WERI-Rb-1 (cell line): ENCODE measurements around the gene DALRD3.

ENCODE experiments used
- DNase-seq: peaks from one replicate; pipeline ENCODE4 v3.0.0-alpha.2; 2020
- H3K27ac ChIP-seq: fragments of 250-450 bp; sonication (Bioruptor Pico); 2 replicates; pipeline ENCODE4 v1.5.1; 2020; ENCODE audit warnings: mild to moderate bottlenecking, moderate library complexity
- H3K27me3 ChIP-seq: fragments of 250-450 bp; sonication (Bioruptor Pico); 2 replicates; pipeline ENCODE4 v1.5.1; 2021; ENCODE audit warnings: mild to moderate bottlenecking, low read depth, moderate library complexity; ENCODE audit not compliant: insufficient read depth, severe bottlenecking
- H3K36me3 ChIP-seq: fragments of 250-450 bp; sonication (Bioruptor Pico); 2 replicates; pipeline ENCODE4 v1.5.1; 2020; ENCODE audit warnings: mild to moderate bottlenecking, moderate library complexity
- H3K4me3 ChIP-seq: 2 replicates; pipeline ENCODE4 v1.5.1; 2011; ENCODE audit warnings: low read depth, mild to moderate bottlenecking, control low read depth, low read length
- H3K9me3 ChIP-seq: fragments of 250-450 bp; sonication (Bioruptor Pico); 2 replicates; pipeline ENCODE4 v1.5.1; 2021; ENCODE audit warnings: mild to moderate bottlenecking, moderate library complexity; ENCODE audit not compliant: severe bottlenecking
- CTCF ChIP-seq: IDR thresholded peaks from 2 replicates; pipeline ENCODE4 v1.5.1; 2011; ENCODE audit warnings: low read depth, mild to moderate bottlenecking, control low read depth, inconsistent platforms, low read length

Gene DALRD3

GRCh38 chr3:49016414-49017228 lies 1.8 kb downstream of the DALRD3 start:
- no peak for TF ChIP-seq CTCF
- Histone ChIP-seq H3K4me3 (no peak overlapping the region), H3K27me3 (no peaks in the 10 kb centered on the region), H3K36me3 (peaks cover 49% of the 10 kb centered on the region), H3K27ac (no peak overlapping the region), H3K9me3 (no peaks in the 10 kb centered on the region)
- DNase-seq = no peak

DNA sequence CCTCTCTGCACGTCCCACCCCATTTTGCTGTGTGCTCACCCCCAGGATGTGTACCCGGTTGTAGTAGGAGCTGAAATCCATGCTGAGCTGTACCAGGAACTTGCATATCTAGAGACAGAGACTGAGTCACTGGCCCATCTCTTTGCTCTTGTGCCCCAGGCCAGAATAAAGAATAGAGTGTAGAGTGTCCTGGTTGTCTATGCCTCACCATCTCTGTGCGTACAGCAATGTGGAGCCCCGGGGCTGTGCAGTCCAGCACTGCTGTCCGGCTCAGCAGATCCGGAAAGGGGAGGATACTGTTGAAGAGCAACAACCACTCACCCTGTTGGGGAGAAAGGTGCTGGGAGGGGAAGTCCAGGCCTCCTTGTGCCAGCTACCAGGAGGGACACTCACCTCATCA lies 2.6 kb downstream of the DALRD3 start:
- peaks cover 52% of the 10 kb centered on the region for H3K36me3 ChIP-seq
- no peak for DNase-seq
- no peak overlapping the region for H3K27ac ChIP-seq
- no peaks in the 10 kb centered on the region for H3K27me3 ChIP-seq
- TF ChIP-seq CTCF = no peak
- H3K9me3 ChIP-seq = no peaks in the 10 kb centered on the region
- H3K4me3 ChIP-seq = no peak overlapping the region

- no peak overlapping the region for H3K27ac ChIP-seq
- no peak overlapping the region for H3K4me3 ChIP-seq
- no peaks in the 10 kb centered on the region for H3K27me3 ChIP-seq
- H3K36me3 ChIP-seq = peaks cover 53% of the 10 kb centered on the region
- TF ChIP-seq CTCF = no peak
- no peak for DNase-seq
- H3K9me3 ChIP-seq = no peaks in the 10 kb centered on the region
Observed at GRCh38 chr3:49015072-49015471, 3.3 kb downstream of the DALRD3 start.

DNA sequence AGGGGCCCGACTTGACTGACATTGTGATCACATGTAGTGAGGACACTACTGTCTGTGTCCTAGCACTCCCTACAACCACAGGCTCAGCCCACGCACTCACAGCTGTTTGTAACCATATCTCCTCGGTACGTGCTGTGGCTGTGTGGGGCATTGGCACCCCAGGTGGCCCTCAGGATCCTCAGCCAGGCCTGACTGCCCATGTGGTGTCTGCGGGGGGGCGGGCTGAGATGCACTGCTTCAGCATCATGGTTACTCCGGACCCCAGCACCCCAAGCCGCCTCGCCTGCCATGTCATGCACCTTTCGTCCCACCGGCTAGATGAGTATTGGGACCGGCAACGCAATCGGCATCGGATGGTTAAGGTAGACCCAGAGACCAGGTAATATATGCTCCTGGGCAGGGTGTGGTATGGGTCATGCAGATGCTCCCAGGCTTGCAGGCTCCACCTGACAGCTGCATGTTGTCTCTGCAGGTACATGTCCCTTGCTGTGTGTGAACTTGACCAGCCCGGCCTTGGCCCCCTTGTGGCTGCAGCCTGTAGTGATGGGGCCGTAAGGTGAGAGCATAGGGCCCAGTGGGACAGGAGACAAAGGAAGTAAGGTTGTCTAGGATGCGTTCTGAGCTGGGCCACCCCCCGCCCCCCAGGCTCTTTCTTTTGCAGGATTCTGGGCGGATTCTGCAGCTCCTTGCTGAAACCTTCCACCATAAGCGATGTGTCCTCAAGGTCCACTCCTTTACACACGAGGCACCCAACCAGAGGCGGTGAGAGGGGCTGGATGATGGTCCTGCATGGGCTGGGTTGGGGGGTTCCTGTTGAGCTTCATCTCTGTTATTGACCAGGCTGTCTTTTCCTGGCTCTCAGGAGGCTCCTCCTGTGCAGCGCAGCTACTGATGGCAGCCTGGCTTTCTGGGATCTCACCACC lies 4.4 kb downstream of the DALRD3 start:
- Histone ChIP-seq H3K9me3 (no peaks in the 10 kb centered on the region), H3K27me3 (no peaks in the 10 kb centered on the region), H3K4me3 (no peak overlapping the region), H3K27ac (no peak overlapping the region), H3K36me3 (peaks cover 62% of the 10 kb centered on the region)
- peak; percentile 77 for DNase-seq
- peak; percentile 83 for TF ChIP-seq CTCF

DNA sequence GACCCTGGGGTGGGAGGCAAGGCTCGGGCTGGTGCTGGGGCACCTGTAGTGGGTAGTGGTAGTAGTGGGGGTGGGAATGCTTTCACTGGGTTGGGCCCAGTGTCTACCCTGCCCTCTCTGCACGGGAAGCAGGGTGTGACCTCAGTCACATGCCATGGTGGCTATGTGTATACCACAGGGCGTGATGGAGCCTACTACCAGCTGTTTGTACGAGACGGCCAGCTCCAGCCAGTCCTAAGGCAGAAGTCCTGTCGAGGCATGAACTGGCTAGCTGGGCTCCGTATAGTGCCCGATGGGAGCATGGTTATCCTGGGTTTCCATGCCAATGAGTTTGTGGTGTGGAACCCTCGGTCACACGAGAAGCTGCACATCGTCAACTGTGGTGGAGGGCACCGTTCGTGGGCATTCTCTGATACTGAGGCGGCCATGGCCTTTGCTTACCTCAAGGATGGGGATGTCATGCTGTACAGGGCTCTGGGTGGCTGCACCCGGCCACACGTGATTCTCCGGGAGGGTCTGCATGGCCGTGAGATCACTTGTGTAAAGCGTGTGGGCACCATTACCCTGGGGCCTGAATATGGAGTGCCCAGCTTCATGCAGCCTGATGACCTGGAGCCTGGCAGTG lies 5.2 kb downstream of the DALRD3 start:
- Histone ChIP-seq H3K4me3 (no peak overlapping the region), H3K27ac (no peak overlapping the region), H3K36me3 (peaks cover 69% of the 10 kb centered on the region), H3K9me3 (no peaks in the 10 kb centered on the region), H3K27me3 (no peaks in the 10 kb centered on the region)
- no peak for DNase-seq
- TF ChIP-seq CTCF = no peak
